ENCODE results near the gene PARP2. TPM values are rescaled to one million over a fixed set of nuclear protein-coding genes. Genes with fewer than 3 reads are reported as not detected.
"Not testable (repeated sequence)": the region's sequence is repeated elsewhere in the genome, so short reads cannot be mapped to it uniquely, and the experiment has no call there.

The PARP2 gene
- total RNA-seq, 2 donors from 2014 or later: 35.2 to 65.3 TPM

- peak within 1 kb of the TSS; percentile 88 for H3K27ac Mint-ChIP-seq
- H3K4me3 Mint-ChIP-seq: peak within 1 kb of the TSS; percentile 95
- no peaks in the 10 kb centered on the region for H3K27me3 Mint-ChIP-seq
- H3K9me3 Mint-ChIP-seq: no peaks in the 10 kb centered on the region
- peak; percentile 100 for ATAC-seq (replicated peaks)
- peaks cover 49% of the 10 kb centered on the region for H3K36me3 Mint-ChIP-seq (ENCODE audit: low read depth)
- peaks cover 14% of the 10 kb centered on the region for H3K4me1 Mint-ChIP-seq
These were observed 10.5 kb upstream of the PARP2 start, which contains the start of gene CCNB1IP1 for GRCh38 chr14:20332788-20333493. Gene CCNB1IP1, minus strand, starts transcription at chr14:20333279. Its CDS starts 16,756 bp downstream, at chr14:20316523.

GRCh38 chr14:20333494-20333841, 10.0 kb upstream of the PARP2 start:
- peaks cover 44% of the 10 kb centered on the region for H3K36me3 Mint-ChIP-seq (ENCODE audit: low read depth)
- H3K27me3 Mint-ChIP-seq: no peaks in the 10 kb centered on the region
- peaks cover 14% of the 10 kb centered on the region for H3K4me1 Mint-ChIP-seq
- peak overlapping the region; percentile 88 for H3K27ac Mint-ChIP-seq
- peak overlapping the region; percentile 95 for H3K4me3 Mint-ChIP-seq
- no peaks in the 10 kb centered on the region for H3K9me3 Mint-ChIP-seq
- no peak for ATAC-seq (replicated peaks)

GRCh38 chr14:20334017-20334416, 9.4 kb upstream of the PARP2 start:
- Mint-ChIP-seq H3K36me3 (ENCODE audit: low read depth) (peaks cover 39% of the 10 kb centered on the region), H3K4me1 (peaks cover 14% of the 10 kb centered on the region), H3K27ac (no peak overlapping the region), H3K27me3 (no peaks in the 10 kb centered on the region), H3K4me3 (peak overlapping the region; percentile 95), H3K9me3 (no peaks in the 10 kb centered on the region)
- ATAC-seq (replicated peaks): no peak

- not testable (repeated sequence) for H3K27me3 Mint-ChIP-seq; H3K27ac Mint-ChIP-seq; H3K9me3 Mint-ChIP-seq; H3K4me3 Mint-ChIP-seq; ATAC-seq (replicated peaks)
- Mint-ChIP-seq H3K36me3 (ENCODE audit: low read depth) (peaks cover 28% of the 10 kb centered on the region), H3K4me1 (peaks cover 11% of the 10 kb centered on the region)
These were observed 2.4 kb upstream of the PARP2 start for GRCh38 chr14:20341032-20341431.

- Mint-ChIP-seq H3K9me3 (no peaks in the 10 kb centered on the region), H3K27me3 (no peaks in the 10 kb centered on the region), H3K27ac (peak overlapping the region; percentile 98), H3K36me3 (ENCODE audit: low read depth) (peaks cover 34% of the 10 kb centered on the region), H3K4me1 (peaks cover 11% of the 10 kb centered on the region), H3K4me3 (peak overlapping the region; percentile 94)
- ATAC-seq (replicated peaks): no peak
These were observed 1.8 kb upstream of the PARP2 start for GRCh38 chr14:20341646-20342045.

- peaks cover 56% of the 10 kb centered on the region for H3K36me3 Mint-ChIP-seq (ENCODE audit: low read depth)
- no peak for ATAC-seq (replicated peaks)
- no peaks in the 10 kb centered on the region for H3K27me3 Mint-ChIP-seq
- peak overlapping the region; percentile 98 for H3K27ac Mint-ChIP-seq
- H3K4me3 Mint-ChIP-seq: peak overlapping the region; percentile 94
- no peaks in the 10 kb centered on the region for H3K9me3 Mint-ChIP-seq
- peaks cover 11% of the 10 kb centered on the region for H3K4me1 Mint-ChIP-seq
These were observed 406 bp downstream of the PARP2 start for GRCh38 chr14:20343862-20344220.

GRCh38 chr14:20345366-20345765, 1.9 kb downstream of the PARP2 start:
- H3K27ac Mint-ChIP-seq: peak overlapping the region; percentile 44
- ATAC-seq (replicated peaks): no peak
- no peaks in the 10 kb centered on the region for H3K9me3 Mint-ChIP-seq

GRCh38 chr14:20346713-20347112, 3.3 kb downstream of the PARP2 start:
- H3K27me3 Mint-ChIP-seq: no peaks in the 10 kb centered on the region
- no peak overlapping the region for H3K27ac Mint-ChIP-seq
- no peak overlapping the region for H3K4me3 Mint-ChIP-seq
- peaks cover 83% of the 10 kb centered on the region for H3K36me3 Mint-ChIP-seq (ENCODE audit: low read depth)
- no peak for ATAC-seq (replicated peaks)
- peaks cover 15% of the 10 kb centered on the region for H3K4me1 Mint-ChIP-seq
- H3K9me3 Mint-ChIP-seq: no peaks in the 10 kb centered on the region

More at GRCh38 chr14:20345366-20345765, 1.9 kb downstream of the PARP2 start:
- Mint-ChIP-seq H3K4me3 (peak overlapping the region; percentile 94), H3K4me1 (peaks cover 15% of the 10 kb centered on the region), H3K27me3 (no peaks in the 10 kb centered on the region), H3K36me3 (ENCODE audit: low read depth) (peaks cover 71% of the 10 kb centered on the region)

GRCh38 chr14:20347747-20348146, 4.3 kb downstream of the PARP2 start:
- peaks cover 93% of the 10 kb centered on the region for H3K36me3 Mint-ChIP-seq (ENCODE audit: low read depth)
- no peak overlapping the region for H3K4me3 Mint-ChIP-seq
- no peak overlapping the region for H3K27ac Mint-ChIP-seq
- ATAC-seq (replicated peaks): no peak
- H3K9me3 Mint-ChIP-seq: no peaks in the 10 kb centered on the region
- H3K4me1 Mint-ChIP-seq: peaks cover 15% of the 10 kb centered on the region
- no peaks in the 10 kb centered on the region for H3K27me3 Mint-ChIP-seq

- no peaks in the 10 kb centered on the region for H3K27me3 Mint-ChIP-seq
- H3K36me3 Mint-ChIP-seq (ENCODE audit: low read depth): peaks cover 98% of the 10 kb centered on the region
- H3K4me3 Mint-ChIP-seq: no peak overlapping the region
- no peak for ATAC-seq (replicated peaks)
- no peaks in the 10 kb centered on the region for H3K9me3 Mint-ChIP-seq
- no peak overlapping the region for H3K27ac Mint-ChIP-seq
- H3K4me1 Mint-ChIP-seq: peaks cover 4% of the 10 kb centered on the region
These were observed 6.8 kb downstream of the PARP2 start for GRCh38 chr14:20350282-20350681.

GRCh38 chr14:20350860-20351259, 7.4 kb downstream of the PARP2 start:
- Mint-ChIP-seq H3K4me1 (peaks cover 3% of the 10 kb centered on the region), H3K27ac (no peak overlapping the region), H3K4me3 (no peak overlapping the region)

GRCh38 chr14:20356422-20356821, 13.0 kb downstream of the PARP2 start:
- peaks cover 17% of the 10 kb centered on the region for H3K4me1 Mint-ChIP-seq

More at GRCh38 chr14:20350860-20351259, 7.4 kb downstream of the PARP2 start:
- Mint-ChIP-seq H3K27me3 (no peaks in the 10 kb centered on the region), H3K9me3 (no peaks in the 10 kb centered on the region), H3K36me3 (ENCODE audit: low read depth) (peaks cover 98% of the 10 kb centered on the region)
- no peak for ATAC-seq (replicated peaks)

GRCh38 chr14:20358474-20358873, 15.0 kb downstream of the PARP2 start:
- not testable (repeated sequence) for ATAC-seq (replicated peaks); H3K4me3 Mint-ChIP-seq; H3K27me3 Mint-ChIP-seq; H3K9me3 Mint-ChIP-seq
- peaks cover 84% of the 10 kb centered on the region for H3K36me3 Mint-ChIP-seq (ENCODE audit: low read depth)
- peaks cover 17% of the 10 kb centered on the region for H3K4me1 Mint-ChIP-seq
- H3K27ac Mint-ChIP-seq: peak overlapping the region; percentile 22

More at GRCh38 chr14:20356422-20356821, 13.0 kb downstream of the PARP2 start:
- Mint-ChIP-seq H3K27ac (peak overlapping the region; percentile 55), H3K27me3 (no peaks in the 10 kb centered on the region), H3K4me3 (no peak overlapping the region), H3K36me3 (ENCODE audit: low read depth) (peaks cover 91% of the 10 kb centered on the region), H3K9me3 (no peaks in the 10 kb centered on the region)
- ATAC-seq (replicated peaks): no peak

GRCh38 chr14:20365928-20366327, 22.5 kb downstream of the PARP2 start:
- Mint-ChIP-seq H3K4me1 (peaks cover 14% of the 10 kb centered on the region), H3K9me3 (no peaks in the 10 kb centered on the region), H3K4me3 (peak overlapping the region; percentile 20), H3K27ac (peak overlapping the region; percentile 76), H3K36me3 (ENCODE audit: low read depth) (peaks cover 89% of the 10 kb centered on the region), H3K27me3 (no peaks in the 10 kb centered on the region)
- peak; percentile 36 for ATAC-seq (replicated peaks)

- no peaks in the 10 kb centered on the region for H3K9me3 Mint-ChIP-seq
- no peak overlapping the region for H3K27ac Mint-ChIP-seq
- H3K4me1 Mint-ChIP-seq: peaks cover 4% of the 10 kb centered on the region
- no peak for ATAC-seq (replicated peaks)
- peaks cover 100% of the 10 kb centered on the region for H3K36me3 Mint-ChIP-seq (ENCODE audit: low read depth)
- H3K27me3 Mint-ChIP-seq: no peaks in the 10 kb centered on the region
- no peak overlapping the region for H3K4me3 Mint-ChIP-seq
These were observed 29.4 kb downstream of the PARP2 start for GRCh38 chr14:20372796-20373195.

Measured in activated T-helper 17 cell treated with anti-CD3 and anti-CD28 coated beads, Interleukin-2, amount 50 U/mL, for 72 hours (primary cell).